ENCODE results near the gene WFDC10A.
"Not testable (repeated sequence)": the region's sequence is repeated elsewhere in the genome, so short reads cannot be mapped to it uniquely, and the experiment has no call there.

Gene WFDC10A

DNA sequence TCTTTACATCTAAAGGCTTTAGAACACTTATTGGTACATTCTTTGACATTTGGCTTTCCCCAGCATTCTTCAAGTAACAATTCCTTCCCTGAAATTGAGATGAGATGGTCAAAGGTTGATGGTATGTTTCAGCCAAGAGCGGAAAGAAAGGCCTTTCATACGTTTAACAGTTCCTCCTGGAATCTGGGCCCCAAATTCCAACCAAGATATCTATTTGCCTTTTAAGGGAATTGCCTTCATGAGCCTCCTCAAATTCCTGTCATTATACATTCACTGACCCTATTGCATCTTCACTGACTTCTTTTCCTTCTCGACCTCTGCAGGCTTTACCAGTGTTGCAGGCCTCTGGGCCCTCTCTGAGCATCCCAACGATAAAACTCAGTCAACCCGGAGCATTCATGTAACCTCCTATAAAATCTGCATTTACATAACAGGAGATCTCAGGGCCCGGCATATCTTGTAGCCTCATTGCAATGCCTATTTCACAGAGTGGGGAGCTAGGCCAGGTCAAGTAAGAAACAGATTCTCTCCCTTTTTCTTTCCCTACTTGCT, 19.8 kb downstream of the WFDC10A start:
- DNase-seq: no peak

DNA sequence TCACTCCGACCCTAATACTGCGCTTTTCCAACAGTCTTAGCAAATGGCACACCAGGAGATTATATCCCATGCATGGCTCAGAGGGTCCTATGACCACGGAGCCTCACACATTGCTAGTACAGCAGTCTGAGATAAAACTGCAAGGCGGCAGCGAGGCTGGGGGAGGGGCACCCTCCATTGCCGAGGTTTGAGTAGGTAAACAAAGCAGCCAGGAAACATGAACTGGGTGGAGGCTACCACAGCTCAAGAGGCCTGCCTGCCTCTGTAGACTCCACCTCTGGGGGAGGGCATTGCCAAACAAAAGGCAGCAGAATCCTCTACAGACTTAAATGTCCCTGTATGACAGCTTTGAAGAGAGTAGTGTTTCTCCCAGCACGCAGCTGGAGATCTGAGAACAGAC, 22.2 kb downstream of the WFDC10A start:
- DNase-seq: not testable (repeated sequence)

DNA sequence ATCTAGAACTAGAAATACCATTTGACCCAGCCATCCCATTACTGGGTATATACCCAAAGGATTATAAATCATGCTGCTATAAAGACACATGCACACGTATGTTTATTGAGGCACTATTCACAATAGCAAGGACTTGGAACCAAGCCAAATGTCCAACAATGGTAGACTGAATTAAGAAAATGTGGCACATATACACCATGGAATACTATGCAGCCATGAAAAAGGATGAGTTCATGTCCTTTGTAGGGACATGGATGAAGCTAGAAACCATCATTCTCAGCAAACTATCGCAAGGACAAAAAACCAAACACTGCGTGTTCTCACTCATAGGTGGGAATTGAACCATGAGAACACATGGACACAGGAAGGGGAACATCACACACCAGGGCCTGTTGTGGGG, 27.5 kb downstream of the WFDC10A start:
- DNase-seq: not testable (repeated sequence)

- no peak for DNase-seq
Observed at GRCh38 chr20:45670139-45670538, 40.6 kb downstream of the WFDC10A start, which contains the start of gene WFDC11. Gene WFDC11, minus strand, starts transcription at chr20:45670239. Its CDS starts 19,639 bp downstream, at chr20:45650600.

GRCh38 chr20:45672765-45673164, 43.2 kb downstream of the WFDC10A start:
- no peak for DNase-seq

DNA sequence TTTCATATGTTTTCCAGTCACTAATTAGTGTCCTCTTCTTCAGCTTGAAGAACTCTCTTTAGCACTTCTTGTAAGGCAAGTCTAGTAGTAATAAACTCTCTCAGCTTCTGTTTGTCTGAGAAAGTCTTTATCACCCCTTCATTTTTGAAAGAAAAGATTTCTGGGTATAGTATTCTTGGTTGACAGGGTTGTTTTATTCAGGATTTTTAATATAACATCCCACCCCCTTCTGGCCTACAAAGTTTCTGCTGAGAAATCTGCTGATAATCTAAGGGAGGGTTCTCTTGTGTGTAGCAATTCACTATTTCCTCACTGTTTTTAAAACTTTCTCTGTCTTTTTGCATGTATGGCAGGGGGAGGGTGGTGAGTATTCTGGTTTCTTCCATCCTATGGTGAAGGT, 50.1 kb downstream of the WFDC10A start:
- no peak for DNase-seq
